HCT116 (cell line): ENCODE results near the gene MYBPH. TPM values are rescaled to one million over a fixed set of nuclear protein-coding genes. Genes with fewer than 3 reads are reported as not detected.

Experiments
- ATAC-seq: fragments of 200-7000 bp; cut with Tn5 transposase; 2 replicates; pipeline ENCODE4 v1.9.1; 2020; ENCODE audit warnings: mild to moderate bottlenecking, moderate library complexity
- BruUV-seq: library from RNA; stranded (reverse); fragments of 400-500 nt; replicated peaks from 2 replicates; lab custom pipeline; 2021; lab: Mats Ljungman, UMichigan
- CTCF ChIA-PET: fragments of 300-600 bp; sonication (Branson Sonifier 250); formaldehyde crosslinking; loops from one replicate; lab custom pipeline; 2021; ENCODE audit warnings: antibody characterized with exemption; lab: Charles Lee
- POLR2A ChIA-PET: fragments of 300-600, 350-600 bp; sonication (Branson Sonifier 250); formaldehyde crosslinking; loops from one replicate; lab custom pipeline; 2021; ENCODE audit warnings: antibody characterized with exemption; lab: Charles Lee
- RAD21 ChIA-PET, 2 experiments: fragments of 300-600 bp; sonication (Branson Sonifier 250); formaldehyde crosslinking; loops; one replicate each; lab custom pipeline; 2023; ENCODE audit warnings: low total read pairs in 2 of 2; ENCODE audit not compliant: uncharacterized antibody in 2 of 2, unreplicated experiment in 2 of 2, low non-redundant PET in 1 of 2; lab: Charles Lee
- DNase-seq: peaks from one replicate; pipeline ENCODE4 v3.0.0-alpha.2; 2010; ENCODE audit warnings: low read depth, low spot score
- H2AFZ ChIP-seq: fragments of 200-600 bp; shearing (Covaris generic), sonication (generic); 2 replicates; pipeline ENCODE4 v1.6.1; 2017; ENCODE audit warnings: low read depth, mixed run types, mixed read lengths, antibody characterized with exemption, low read length; ENCODE audit not compliant: poor library complexity, severe bottlenecking
- H3K27ac ChIP-seq: 2 replicates; pipeline ENCODE4 v1.5.1; 2012; ENCODE audit warnings: low read depth, low read length
- H3K27me3 ChIP-seq: fragments of 200-600 bp; sonication (generic); 2 replicates; pipeline ENCODE4 v1.6.1; 2016; ENCODE audit warnings: mixed run types, low read length, mixed read lengths; ENCODE audit not compliant: insufficient read depth
- H3K36me3 ChIP-seq, 2 experiments: fragments of 200-500 bp in 1 of 2; fragments of 200-600 bp in 1 of 2; sonication (Bioruptor generic) in 1 of 2; sonication (generic) in 1 of 2; 2 replicates each; pipeline versions ENCODE4 v1.5.1 to v1.6.1; 2014 to 2016; ENCODE audit warnings: low read length in 2 of 2, inconsistent platforms in 1 of 2, mixed read lengths in 1 of 2, mixed run types in 1 of 2; ENCODE audit not compliant: insufficient read depth in 2 of 2, control insufficient read depth in 1 of 2
- H3K4me1 ChIP-seq, 2 experiments: fragments of 200-600 bp in 1 of 2; sonication (generic) in 1 of 2; 2 replicates each; pipeline versions ENCODE4 v1.5.1 to v1.6.1; 2012 to 2017; ENCODE audit warnings: low read length in 2 of 2, inconsistent platforms in 1 of 2, mild to moderate bottlenecking in 1 of 2, mixed read lengths in 1 of 2, mixed run types in 1 of 2, moderate library complexity in 1 of 2; ENCODE audit not compliant: insufficient read depth in 2 of 2, control insufficient read depth in 1 of 2
- H3K4me2 ChIP-seq: fragments of 200-600 bp; sonication (generic); 2 replicates; pipeline ENCODE4 v1.6.1; 2017; ENCODE audit warnings: mixed run types, low read length, mixed read lengths
- H3K4me3 ChIP-seq, 2 experiments: fragments of 200-600 bp in 1 of 2; sonication (generic) in 1 of 2; replicated peaks in 1 of 2; 2 replicates each; pipeline ENCODE4 v1.5.1; 2011 to 2016; ENCODE audit warnings: low read length in 2 of 2, control low read depth in 1 of 2, low read depth in 1 of 2, mild to moderate bottlenecking in 1 of 2, mixed read lengths in 1 of 2, mixed run types in 1 of 2
- H3K79me2 ChIP-seq: fragments of 200-600 bp; sonication (generic); 2 replicates; pipeline ENCODE4 v1.6.1; 2017; ENCODE audit warnings: mild to moderate bottlenecking, mixed run types, low read length, moderate library complexity, mixed read lengths; ENCODE audit not compliant: insufficient read depth
- H3K9ac ChIP-seq: fragments of 200-600 bp; sonication (generic); 2 replicates; pipeline ENCODE4 v1.6.1; 2016; ENCODE audit warnings: low read length, mixed read lengths
- H3K9me2 ChIP-seq: fragments of 200-600 bp; sonication (generic), shearing (Covaris generic); 2 replicates; pipeline ENCODE4 v1.6.1; 2017; ENCODE audit warnings: mixed run types, mild to moderate bottlenecking, moderate library complexity; ENCODE audit not compliant: insufficient read depth
- H3K9me3 ChIP-seq, 2 experiments: fragments of 200-500 bp in 1 of 2; fragments of 200-600 bp in 1 of 2; sonication (Bioruptor generic) in 1 of 2; sonication (generic) in 1 of 2; 2 replicates each; pipeline ENCODE4 v1.6.1; 2014 to 2017; ENCODE audit warnings: low read length in 2 of 2, mixed read lengths in 2 of 2, inconsistent platforms in 1 of 2, low read depth in 1 of 2, mild to moderate bottlenecking in 1 of 2, mixed run types in 1 of 2, moderate library complexity in 1 of 2; ENCODE audit not compliant: control insufficient read depth in 1 of 2, insufficient read depth in 1 of 2
- H4K20me1 ChIP-seq: fragments of 200-600 bp; sonication (generic), shearing (Covaris generic); 2 replicates; pipeline ENCODE4 v1.6.1; 2017; ENCODE audit warnings: mixed run types, mild to moderate bottlenecking, moderate library complexity; ENCODE audit not compliant: insufficient read depth
- ATF3 ChIP-seq: IDR thresholded peaks from 2 replicates; pipeline ENCODE4 v1.6.1; 2012
- CTCF ChIP-seq, 3 experiments: fragments of 200-600 bp in 1 of 3; sonication (generic) in 1 of 3; IDR thresholded peaks in 2 of 3; conservative IDR thresholded peaks in 1 of 3; 2 replicates each; pipeline ENCODE4 v1.5.1; 2012 to 2017; ENCODE audit warnings: low read depth in 2 of 3, low read length in 2 of 3, antibody characterized with exemption in 1 of 3, borderline replicate concordance in 1 of 3, control low read depth in 1 of 3, mild to moderate bottlenecking in 1 of 3, mixed read lengths in 1 of 3, mixed run types in 1 of 3, moderate library complexity in 1 of 3; ENCODE audit not compliant: insufficient read depth in 1 of 3
- RAD21 ChIP-seq: IDR thresholded peaks from 2 replicates; pipeline ENCODE4 v1.6.1; 2012; ENCODE audit warnings: low read depth, mild to moderate bottlenecking
- intact Hi-C: fragments of 100-400 bp; cut with micrococcal nuclease; formaldehyde crosslinking; loops from 2 replicates; pipeline ENCODE4 v1.10.0; 2022
- total RNA-seq: library from RNA; stranded (reverse); gene quantifications from one replicate; pipeline ENCODE4 v1.2.1, GENCODE V29; 2021; ENCODE audit not compliant: unreplicated experiment
- TF ChIP-seq, protein P1 (sequence below): IDR thresholded peaks from 2 replicates; pipeline ENCODE4 v1.6.1; 2012

Gene MYBPH
- total RNA-seq, 1 experiment from 2014 or later, result 0.22 TPM

GRCh38 chr1:203216274-203217138, 40.9 kb upstream of the MYBPH start:
- Histone ChIP-seq H3K9me3 (no peaks in the 10 kb centered on the region), H3K4me3 (no peak overlapping the region), H3K4me1 (peaks cover 0 to 12% of the 10 kb centered on the region in 2 experiments; a peak in 1 of 4 replicates), H4K20me1 (no peaks in the 10 kb centered on the region), H3K4me2 (peak overlapping the region; percentile 31), H2AFZ (peak overlapping the region; percentile 41), H3K9ac (no peak overlapping the region), H3K79me2 (no peaks in the 10 kb centered on the region), H3K27me3 (no peaks in the 10 kb centered on the region), H3K27ac (no peak overlapping the region), H3K9me2 (no peaks in the 10 kb centered on the region), H3K36me3 (no peaks in the 10 kb centered on the region)
- ChIA-PET CTCF (interaction anchor here (0.8 to 4.2 kb wide), 20 partner anchors 8 to 190 kb away, joined by 3 to 111 read pairs (median 6); partner anchors contain the start of genes MYOG and PPFIA4), RAD21 (interaction anchor here (0.5 to 2.8 kb wide), 12 partner anchors 16 to 177 kb away, joined by 3 to 19 read pairs (median 6); partner anchors contain the start of gene ADORA1 (in 1 of the 2)), POLR2A (interaction anchor here (0.8 to 1.5 kb wide), 3 partner anchors 15 to 177 kb away, joined by 3 to 4 read pairs (median 4); no protein-coding TSS in a partner anchor)
- DNase-seq (peak; percentile 60), ATAC-seq (peak; percentile 80)
- TF ChIP-seq, protein P1, sequence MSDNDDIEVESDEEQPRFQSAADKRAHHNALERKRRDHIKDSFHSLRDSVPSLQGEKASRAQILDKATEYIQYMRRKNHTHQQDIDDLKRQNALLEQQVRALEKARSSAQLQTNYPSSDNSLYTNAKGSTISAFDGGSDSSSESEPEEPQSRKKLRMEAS, result peak; percentile 74
- TF ChIP-seq RAD21, result peak; percentile 94
- TF ChIP-seq CTCF (IDR thresholded peaks at IDR 0.05 in 2 of 3, conservative IDR thresholded peaks at IDR 0.05 in 1 of 3; ENCODE audit: borderline replicate concordance in 1 of 3, insufficient read depth in 1 of 3, low read depth in 2 of 3, low read length in 2 of 3), result peak; percentile 59 to 94 (median 80)
- TF ChIP-seq ATF3, result no peak
- no TSS peak for BruUV-seq
- intact Hi-C loops, result loop anchor here (1.0 to 2.0 kb wide), 4 partner anchors 50 to 186 kb away; no protein-coding TSS in a partner anchor
